ENCODE results near the gene SIN3A.
A peak's percentile ranks its signal among the peaks of the same experiment; 100 is the strongest.
"Not testable (repeated sequence)": the region's sequence is repeated elsewhere in the genome, so short reads cannot be mapped to it uniquely, and the experiment has no call there.

Gene SIN3A

GRCh38 chr15:75346796-75347221 is 104.7 kb downstream of the SIN3A start, which contains the start of gene NEIL1:
Gene NEIL1 (plus strand): TSS chr15:75347039. CDS start chr15:75348906, 1,867 bp downstream.
- peaks cover 25% of the 10 kb centered on the region for H3F3A ChIP-seq (ENCODE audit: control insufficient read depth, insufficient read depth)
- TF ChIP-seq EZH2phosphoT487 (IDR thresholded peaks at IDR 0.05; ENCODE audit: borderline replicate concordance, low read length): no peak
- TF ChIP-seq, protein P1, sequence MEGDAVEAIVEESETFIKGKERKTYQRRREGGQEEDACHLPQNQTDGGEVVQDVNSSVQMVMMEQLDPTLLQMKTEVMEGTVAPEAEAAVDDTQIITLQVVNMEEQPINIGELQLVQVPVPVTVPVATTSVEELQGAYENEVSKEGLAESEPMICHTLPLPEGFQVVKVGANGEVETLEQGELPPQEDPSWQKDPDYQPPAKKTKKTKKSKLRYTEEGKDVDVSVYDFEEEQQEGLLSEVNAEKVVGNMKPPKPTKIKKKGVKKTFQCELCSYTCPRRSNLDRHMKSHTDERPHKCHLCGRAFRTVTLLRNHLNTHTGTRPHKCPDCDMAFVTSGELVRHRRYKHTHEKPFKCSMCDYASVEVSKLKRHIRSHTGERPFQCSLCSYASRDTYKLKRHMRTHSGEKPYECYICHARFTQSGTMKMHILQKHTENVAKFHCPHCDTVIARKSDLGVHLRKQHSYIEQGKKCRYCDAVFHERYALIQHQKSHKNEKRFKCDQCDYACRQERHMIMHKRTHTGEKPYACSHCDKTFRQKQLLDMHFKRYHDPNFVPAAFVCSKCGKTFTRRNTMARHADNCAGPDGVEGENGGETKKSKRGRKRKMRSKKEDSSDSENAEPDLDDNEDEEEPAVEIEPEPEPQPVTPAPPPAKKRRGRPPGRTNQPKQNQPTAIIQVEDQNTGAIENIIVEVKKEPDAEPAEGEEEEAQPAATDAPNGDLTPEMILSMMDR (IDR thresholded peaks at IDR 0.05; ENCODE audit: low read depth, low read length, poor library complexity, severe bottlenecking): no peak
- H3K4me2 ChIP-seq (ENCODE audit: low read length): peak within 1 kb of the TSS; percentile 85
- peaks cover 68% of the 10 kb centered on the region for H3K4me1 ChIP-seq (ENCODE audit: control insufficient read depth, low read length)
- H3K9me3 ChIP-seq (ENCODE audit: control insufficient read depth, insufficient read depth, low read length): peaks cover 5% of the 10 kb centered on the region; the same call in 1 of the 2 replicates
- H4K20me1 ChIP-seq (ENCODE audit: control insufficient read depth, insufficient read depth, low read depth, low read length): no peaks in the 10 kb centered on the region
- H3K36me3 ChIP-seq (ENCODE audit: control insufficient read depth, low read length): peaks cover 44% of the 10 kb centered on the region
- H3K27me3 ChIP-seq (ENCODE audit: control insufficient read depth, low read length): no peaks in the 10 kb centered on the region
- H3K9me2 ChIP-seq (replicated peaks; ENCODE audit: control insufficient read depth, low read length): no peaks in the 10 kb centered on the region
- peak within 1 kb of the TSS; percentile 95 for H3K27ac ChIP-seq (ENCODE audit: low read depth, low read length)
- peak within 1 kb of the TSS; percentile 98 for H3K4me3 ChIP-seq (ENCODE audit: low read length)
- peaks cover 32% of the 10 kb centered on the region for H3K79me2 ChIP-seq (ENCODE audit: control insufficient read depth, low read length)

GRCh38 chr15:75343953-75344352 is 107.5 kb downstream of the SIN3A start:
- H3K4me2 ChIP-seq (ENCODE audit: low read length); H3K9me3 ChIP-seq (ENCODE audit: control insufficient read depth, insufficient read depth, low read length); H3K27ac ChIP-seq (ENCODE audit: low read depth, low read length); H3K4me3 ChIP-seq (ENCODE audit: low read length); H3K27me3 ChIP-seq (ENCODE audit: control insufficient read depth, low read length); H4K20me1 ChIP-seq (ENCODE audit: control insufficient read depth, insufficient read depth, low read depth, low read length); H3K9me2 ChIP-seq (replicated peaks; ENCODE audit: control insufficient read depth, low read length): not testable (repeated sequence)
- Histone ChIP-seq H3K79me2 (ENCODE audit: control insufficient read depth, low read length) (peaks cover 17% of the 10 kb centered on the region), H3K36me3 (ENCODE audit: control insufficient read depth, low read length) (peaks cover 17% of the 10 kb centered on the region), H3F3A (ENCODE audit: control insufficient read depth, insufficient read depth) (peaks cover 14% of the 10 kb centered on the region), H3K4me1 (ENCODE audit: control insufficient read depth, low read length) (peaks cover 43% of the 10 kb centered on the region)

DNA sequence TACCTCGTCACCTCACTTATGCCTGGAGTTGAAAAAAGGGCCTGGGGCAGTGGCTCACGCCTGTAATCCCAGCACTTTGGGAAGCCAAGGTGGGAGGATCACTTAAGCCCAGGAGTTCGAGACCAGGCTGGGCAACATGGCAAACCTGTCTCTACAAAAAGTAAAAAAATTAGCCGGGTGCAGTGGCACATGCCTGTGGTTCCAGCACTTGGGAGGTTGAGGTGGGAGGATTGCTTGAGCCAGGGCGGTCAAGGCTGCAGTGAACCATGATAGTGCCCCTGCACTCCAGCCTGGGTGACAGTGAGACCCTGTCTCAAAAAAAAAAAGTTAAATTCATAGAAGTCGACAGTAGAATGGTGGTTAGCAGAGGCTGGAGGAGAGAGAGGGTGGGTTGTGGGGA is 109.3 kb downstream of the SIN3A start:
- Histone ChIP-seq H3K27me3 (ENCODE audit: control insufficient read depth, low read length) (no peaks in the 10 kb centered on the region), H3K9me3 (ENCODE audit: control insufficient read depth, insufficient read depth, low read length) (no peaks in the 10 kb centered on the region), H3F3A (ENCODE audit: control insufficient read depth, insufficient read depth) (peaks cover 14% of the 10 kb centered on the region), H3K27ac (ENCODE audit: low read depth, low read length) (no peak overlapping the region), H3K4me3 (ENCODE audit: low read length) (no peak overlapping the region), H3K4me1 (ENCODE audit: control insufficient read depth, low read length) (peaks cover 35% of the 10 kb centered on the region), H3K79me2 (ENCODE audit: control insufficient read depth, low read length) (no peaks in the 10 kb centered on the region), H3K4me2 (ENCODE audit: low read length) (no peak overlapping the region), H3K9me2 (replicated peaks; ENCODE audit: control insufficient read depth, low read length) (no peaks in the 10 kb centered on the region), H3K36me3 (ENCODE audit: control insufficient read depth, low read length) (peaks cover under 1% of the 10 kb centered on the region), H4K20me1 (ENCODE audit: control insufficient read depth, insufficient read depth, low read depth, low read length) (no peaks in the 10 kb centered on the region)
- TF ChIP-seq EZH2phosphoT487 (IDR thresholded peaks at IDR 0.05; ENCODE audit: borderline replicate concordance, low read length): no peak
- TF ChIP-seq, protein P1 (IDR thresholded peaks at IDR 0.05; ENCODE audit: low read depth, low read length, poor library complexity, severe bottlenecking): no peak

DNA sequence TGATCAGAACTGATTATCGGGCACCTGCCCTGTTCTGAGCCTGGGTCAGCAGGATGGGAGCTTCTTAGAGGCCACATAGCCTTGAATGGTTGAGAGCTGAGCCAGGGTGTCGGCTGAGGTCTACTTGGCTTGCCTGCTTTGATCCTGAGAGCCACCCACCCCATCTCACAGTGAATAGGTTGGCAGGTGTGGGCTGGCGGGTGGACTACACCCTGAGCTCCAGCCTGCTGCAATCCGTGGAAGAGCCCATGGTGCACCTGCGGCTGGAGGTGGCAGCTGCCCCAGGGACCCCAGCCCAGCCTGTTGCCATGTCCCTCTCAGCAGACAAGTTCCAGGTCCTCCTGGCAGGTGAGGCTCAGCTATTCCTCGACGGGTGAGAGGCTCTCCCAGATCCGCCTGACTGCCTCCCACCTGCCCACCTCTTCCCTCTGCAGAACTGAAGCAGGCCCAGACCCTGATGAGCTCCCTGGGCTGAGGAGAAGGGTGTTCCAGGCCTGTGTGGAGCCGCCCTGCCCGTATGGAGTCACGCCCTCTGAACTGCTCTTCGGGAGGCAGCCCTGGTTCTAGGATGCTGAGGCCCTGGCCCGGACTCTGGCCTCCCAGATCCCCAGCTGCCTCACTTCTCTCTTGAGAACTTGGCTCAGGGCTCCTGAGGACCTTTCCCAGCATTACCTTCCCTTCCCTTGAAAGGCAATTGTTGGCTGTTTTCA is 111.8 kb downstream of the SIN3A start:
- Histone ChIP-seq H3K36me3 (ENCODE audit: control insufficient read depth, low read length) (no peaks in the 10 kb centered on the region; the same call in 1 of the 2 replicates), H3K9me2 (replicated peaks; ENCODE audit: control insufficient read depth, low read length) (no peaks in the 10 kb centered on the region), H3K27me3 (ENCODE audit: control insufficient read depth, low read length) (no peaks in the 10 kb centered on the region)

More for the DNA sequence above, 111.8 kb downstream of the SIN3A start:
- peaks cover 4% of the 10 kb centered on the region for H3F3A ChIP-seq (ENCODE audit: control insufficient read depth, insufficient read depth)
- H3K4me2 ChIP-seq (ENCODE audit: low read length): no peak overlapping the region
- no peak overlapping the region for H3K4me3 ChIP-seq (ENCODE audit: low read length)
- H4K20me1 ChIP-seq (ENCODE audit: control insufficient read depth, insufficient read depth, low read depth, low read length): no peaks in the 10 kb centered on the region
- TF ChIP-seq, protein P1 (IDR thresholded peaks at IDR 0.05; ENCODE audit: low read depth, low read length, poor library complexity, severe bottlenecking): no peak
- no peak for TF ChIP-seq EZH2phosphoT487 (IDR thresholded peaks at IDR 0.05; ENCODE audit: borderline replicate concordance, low read length)
- peaks cover 25% of the 10 kb centered on the region for H3K4me1 ChIP-seq (ENCODE audit: control insufficient read depth, low read length)
- H3K9me3 ChIP-seq (ENCODE audit: control insufficient read depth, insufficient read depth, low read length): no peaks in the 10 kb centered on the region
- no peak overlapping the region for H3K27ac ChIP-seq (ENCODE audit: low read depth, low read length)
- peaks cover 9% of the 10 kb centered on the region for H3K79me2 ChIP-seq (ENCODE audit: control insufficient read depth, low read length)
